HCT116 (cell line): ENCODE data around the gene PDILT. TPM values are rescaled to one million over a fixed set of nuclear protein-coding genes. Genes with fewer than 3 reads are reported as not detected.

Experiments used
- ATAC-seq: fragments of 200-7000 bp; cut with Tn5 transposase; 2 replicates; pipeline ENCODE4 v1.9.1; 2020; ENCODE audit warnings: mild to moderate bottlenecking, moderate library complexity
- BruUV-seq: library from RNA; stranded (reverse); fragments of 400-500 nt; replicated peaks from 2 replicates; lab custom pipeline; 2021; lab: Mats Ljungman, UMichigan
- CTCF ChIA-PET: fragments of 300-600 bp; sonication (Branson Sonifier 250); formaldehyde crosslinking; loops from one replicate; lab custom pipeline; 2021; ENCODE audit warnings: antibody characterized with exemption; lab: Charles Lee
- POLR2A ChIA-PET: fragments of 300-600, 350-600 bp; sonication (Branson Sonifier 250); formaldehyde crosslinking; loops from one replicate; lab custom pipeline; 2021; ENCODE audit warnings: antibody characterized with exemption; lab: Charles Lee
- RAD21 ChIA-PET, 2 experiments: fragments of 300-600 bp; sonication (Branson Sonifier 250); formaldehyde crosslinking; loops; one replicate each; lab custom pipeline; 2023; ENCODE audit warnings: low total read pairs in 2 of 2; ENCODE audit not compliant: uncharacterized antibody in 2 of 2, unreplicated experiment in 2 of 2, low non-redundant PET in 1 of 2; lab: Charles Lee
- DNase-seq: peaks from one replicate; pipeline ENCODE4 v3.0.0-alpha.2; 2010; ENCODE audit warnings: low read depth, low spot score
- H2AFZ ChIP-seq: fragments of 200-600 bp; shearing (Covaris generic), sonication (generic); 2 replicates; pipeline ENCODE4 v1.6.1; 2017; ENCODE audit warnings: low read depth, mixed run types, mixed read lengths, antibody characterized with exemption, low read length; ENCODE audit not compliant: poor library complexity, severe bottlenecking
- H3K27ac ChIP-seq: 2 replicates; pipeline ENCODE4 v1.5.1; 2012; ENCODE audit warnings: low read depth, low read length
- H3K27me3 ChIP-seq: fragments of 200-600 bp; sonication (generic); 2 replicates; pipeline ENCODE4 v1.6.1; 2016; ENCODE audit warnings: mixed run types, low read length, mixed read lengths; ENCODE audit not compliant: insufficient read depth
- H3K36me3 ChIP-seq, 2 experiments: fragments of 200-500 bp in 1 of 2; fragments of 200-600 bp in 1 of 2; sonication (Bioruptor generic) in 1 of 2; sonication (generic) in 1 of 2; 2 replicates each; pipeline versions ENCODE4 v1.5.1 to v1.6.1; 2014 to 2016; ENCODE audit warnings: low read length in 2 of 2, inconsistent platforms in 1 of 2, mixed read lengths in 1 of 2, mixed run types in 1 of 2; ENCODE audit not compliant: insufficient read depth in 2 of 2, control insufficient read depth in 1 of 2
- H3K4me1 ChIP-seq, 2 experiments: fragments of 200-600 bp in 1 of 2; sonication (generic) in 1 of 2; 2 replicates each; pipeline versions ENCODE4 v1.5.1 to v1.6.1; 2012 to 2017; ENCODE audit warnings: low read length in 2 of 2, inconsistent platforms in 1 of 2, mild to moderate bottlenecking in 1 of 2, mixed read lengths in 1 of 2, mixed run types in 1 of 2, moderate library complexity in 1 of 2; ENCODE audit not compliant: insufficient read depth in 2 of 2, control insufficient read depth in 1 of 2
- H3K4me2 ChIP-seq: fragments of 200-600 bp; sonication (generic); 2 replicates; pipeline ENCODE4 v1.6.1; 2017; ENCODE audit warnings: mixed run types, low read length, mixed read lengths
- H3K4me3 ChIP-seq, 2 experiments: fragments of 200-600 bp in 1 of 2; sonication (generic) in 1 of 2; replicated peaks in 1 of 2; 2 replicates each; pipeline ENCODE4 v1.5.1; 2011 to 2016; ENCODE audit warnings: low read length in 2 of 2, control low read depth in 1 of 2, low read depth in 1 of 2, mild to moderate bottlenecking in 1 of 2, mixed read lengths in 1 of 2, mixed run types in 1 of 2
- H3K79me2 ChIP-seq: fragments of 200-600 bp; sonication (generic); 2 replicates; pipeline ENCODE4 v1.6.1; 2017; ENCODE audit warnings: mild to moderate bottlenecking, mixed run types, low read length, moderate library complexity, mixed read lengths; ENCODE audit not compliant: insufficient read depth
- H3K9ac ChIP-seq: fragments of 200-600 bp; sonication (generic); 2 replicates; pipeline ENCODE4 v1.6.1; 2016; ENCODE audit warnings: low read length, mixed read lengths
- H3K9me2 ChIP-seq: fragments of 200-600 bp; sonication (generic), shearing (Covaris generic); 2 replicates; pipeline ENCODE4 v1.6.1; 2017; ENCODE audit warnings: mixed run types, mild to moderate bottlenecking, moderate library complexity; ENCODE audit not compliant: insufficient read depth
- H3K9me3 ChIP-seq, 2 experiments: fragments of 200-500 bp in 1 of 2; fragments of 200-600 bp in 1 of 2; sonication (Bioruptor generic) in 1 of 2; sonication (generic) in 1 of 2; 2 replicates each; pipeline ENCODE4 v1.6.1; 2014 to 2017; ENCODE audit warnings: low read length in 2 of 2, mixed read lengths in 2 of 2, inconsistent platforms in 1 of 2, low read depth in 1 of 2, mild to moderate bottlenecking in 1 of 2, mixed run types in 1 of 2, moderate library complexity in 1 of 2; ENCODE audit not compliant: control insufficient read depth in 1 of 2, insufficient read depth in 1 of 2
- H4K20me1 ChIP-seq: fragments of 200-600 bp; sonication (generic), shearing (Covaris generic); 2 replicates; pipeline ENCODE4 v1.6.1; 2017; ENCODE audit warnings: mixed run types, mild to moderate bottlenecking, moderate library complexity; ENCODE audit not compliant: insufficient read depth
- CBX3 ChIP-seq: IDR thresholded peaks from 2 replicates; pipeline ENCODE4 v1.6.1; 2012; ENCODE audit warnings: low read depth
- CEBPB ChIP-seq: IDR thresholded peaks from 2 replicates; pipeline ENCODE4 v1.6.1; 2012; ENCODE audit warnings: low read depth
- EGR1 ChIP-seq: IDR thresholded peaks from 2 replicates; pipeline ENCODE4 v1.6.1; 2012; ENCODE audit warnings: low read depth
- ELF1 ChIP-seq: IDR thresholded peaks from 2 replicates; pipeline ENCODE4 v1.6.1; 2012; ENCODE audit warnings: low read depth, borderline replicate concordance
- MAX ChIP-seq: IDR thresholded peaks from 2 replicates; pipeline ENCODE4 v1.6.1; 2012
- POLR2A ChIP-seq: IDR thresholded peaks from 2 replicates; pipeline ENCODE4 v1.7.0; 2011; ENCODE audit warnings: borderline replicate concordance; ENCODE audit not compliant: insufficient read depth, insufficient read length; ENCODE audit errors: extremely low read depth
- RAD21 ChIP-seq: IDR thresholded peaks from 2 replicates; pipeline ENCODE4 v1.6.1; 2012; ENCODE audit warnings: low read depth, mild to moderate bottlenecking
- SIN3A ChIP-seq: IDR thresholded peaks from 2 replicates; pipeline ENCODE4 v1.6.1; 2012; ENCODE audit warnings: low read depth
- SP1 ChIP-seq: IDR thresholded peaks from 2 replicates; pipeline ENCODE4 v1.6.1; 2012; ENCODE audit warnings: low read depth
- TCF7L2 ChIP-seq: IDR thresholded peaks from 2 replicates; pipeline ENCODE4 v1.7.0; 2011; ENCODE audit warnings: borderline replicate concordance, inconsistent platforms; ENCODE audit not compliant: insufficient read depth, insufficient read length; ENCODE audit errors: extremely low read depth
- YY1 ChIP-seq: IDR thresholded peaks from 2 replicates; pipeline ENCODE4 v1.6.1; 2011; ENCODE audit warnings: low read length, low read depth, moderate library complexity, mild to moderate bottlenecking; ENCODE audit not compliant: insufficient replicate concordance; ENCODE audit errors: extremely low read depth
- ZNF274 ChIP-seq: fragments of 200-500 bp; sonication (Bioruptor generic); IDR thresholded peaks from 2 replicates; pipeline ENCODE4 v1.6.1; 2014; ENCODE audit warnings: mild to moderate bottlenecking, low read depth, low read length, inconsistent platforms
- intact Hi-C: fragments of 100-400 bp; cut with micrococcal nuclease; formaldehyde crosslinking; loops from 2 replicates; pipeline ENCODE4 v1.10.0; 2022
- total RNA-seq: library from RNA; stranded (reverse); gene quantifications from one replicate; pipeline ENCODE4 v1.2.1, GENCODE V29; 2021; ENCODE audit not compliant: unreplicated experiment
- TF ChIP-seq, protein P1 (sequence below): IDR thresholded peaks from 2 replicates; pipeline ENCODE4 v1.6.1; 2011; ENCODE audit warnings: mild to moderate bottlenecking, low read length, moderate library complexity; ENCODE audit not compliant: insufficient replicate concordance; ENCODE audit errors: extremely low read depth

The PDILT gene
- total RNA-seq, 1 experiment from 2014 or later = not detected

GRCh38 chr16:20315764-20316163 lies 88.8 kb downstream of the PDILT start:
- intact Hi-C loops = no loop called here
- peaks cover 28% of the 10 kb centered on the region for H3K27me3 ChIP-seq
- no peak overlapping the region for H3K4me3 ChIP-seq
- ATAC-seq = no peak
- H3K4me2 ChIP-seq = no peak overlapping the region
- no peak for TF ChIP-seq ELF1
- TF ChIP-seq EGR1 = no peak
- TF ChIP-seq MAX = no peak
- TF ChIP-seq TCF7L2 = no peak
- TF ChIP-seq, protein P1, sequence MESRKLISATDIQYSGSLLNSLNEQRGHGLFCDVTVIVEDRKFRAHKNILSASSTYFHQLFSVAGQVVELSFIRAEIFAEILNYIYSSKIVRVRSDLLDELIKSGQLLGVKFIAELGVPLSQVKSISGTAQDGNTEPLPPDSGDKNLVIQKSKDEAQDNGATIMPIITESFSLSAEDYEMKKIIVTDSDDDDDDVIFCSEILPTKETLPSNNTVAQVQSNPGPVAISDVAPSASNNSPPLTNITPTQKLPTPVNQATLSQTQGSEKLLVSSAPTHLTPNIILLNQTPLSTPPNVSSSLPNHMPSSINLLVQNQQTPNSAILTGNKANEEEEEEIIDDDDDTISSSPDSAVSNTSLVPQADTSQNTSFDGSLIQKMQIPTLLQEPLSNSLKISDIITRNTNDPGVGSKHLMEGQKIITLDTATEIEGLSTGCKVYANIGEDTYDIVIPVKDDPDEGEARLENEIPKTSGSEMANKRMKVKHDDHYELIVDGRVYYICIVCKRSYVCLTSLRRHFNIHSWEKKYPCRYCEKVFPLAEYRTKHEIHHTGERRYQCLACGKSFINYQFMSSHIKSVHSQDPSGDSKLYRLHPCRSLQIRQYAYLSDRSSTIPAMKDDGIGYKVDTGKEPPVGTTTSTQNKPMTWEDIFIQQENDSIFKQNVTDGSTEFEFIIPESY = no peak
- no peak for TF ChIP-seq POLR2A
- no peak for TF ChIP-seq SIN3A
- no peak for TF ChIP-seq CEBPB
- no peak for TF ChIP-seq ZNF274
- TF ChIP-seq CBX3 = no peak
- no peak for TF ChIP-seq SP1
- no peak for TF ChIP-seq RAD21
- no peak for TF ChIP-seq YY1
- TF ChIP-seq, all 23 proteins: peak for 0
- POLR2A ChIA-PET = no interaction called here
- H3K9ac ChIP-seq = no peak overlapping the region
- no peaks in the 10 kb centered on the region for H4K20me1 ChIP-seq
- RAD21 ChIA-PET = no interaction called here
- BruUV-seq = no TSS peak
- H2AFZ ChIP-seq = no peak overlapping the region
- H3K79me2 ChIP-seq = no peaks in the 10 kb centered on the region
- DNase-seq = no peak
- no peaks in the 10 kb centered on the region for H3K36me3 ChIP-seq
- no peak overlapping the region for H3K27ac ChIP-seq
- no peaks in the 10 kb centered on the region for H3K9me3 ChIP-seq
- no peaks in the 10 kb centered on the region for H3K4me1 ChIP-seq
- no peaks in the 10 kb centered on the region for H3K9me2 ChIP-seq
- CTCF ChIA-PET = no interaction called here
